DND-41 (cell line): ENCODE data around the gene KIF2C.

Experiments
- ATAC-seq: fragments of 200-7000 bp; cut with Tn5 transposase; 3 replicates; pipeline ENCODE4 v1.9.1; 2021; ENCODE audit warnings: low read depth; ENCODE audit not compliant: insufficient read depth
- DNase-seq: peaks from one replicate; pipeline ENCODE4 v3.0.0-alpha.2; 2020
- H2AFZ ChIP-seq: 2 replicates; pipeline ENCODE4 v1.6.0; 2012; ENCODE audit warnings: low read depth, low read length
- H3K27ac ChIP-seq: 2 replicates; pipeline ENCODE4 v1.5.1; 2012; ENCODE audit warnings: low read length, inconsistent platforms
- H3K27me3 ChIP-seq: fragments of 200-600 bp; sonication (generic); 2 replicates; pipeline ENCODE4 v1.6.0; 2012; ENCODE audit warnings: low read length, mild to moderate bottlenecking, inconsistent platforms; ENCODE audit not compliant: insufficient read depth, poor library complexity
- H3K36me3 ChIP-seq: 2 replicates; pipeline ENCODE4 v1.5.1; 2012; ENCODE audit warnings: low read length, inconsistent platforms; ENCODE audit not compliant: insufficient read depth
- H3K4me1 ChIP-seq: 2 replicates; pipeline ENCODE4 v1.5.1; 2012; ENCODE audit warnings: mild to moderate bottlenecking, low read length; ENCODE audit not compliant: insufficient read depth
- H3K4me2 ChIP-seq: 2 replicates; pipeline ENCODE4 v1.6.0; 2012; ENCODE audit warnings: mild to moderate bottlenecking, moderate library complexity, low read length, inconsistent platforms; ENCODE audit not compliant: insufficient read depth
- H3K4me3 ChIP-seq, 2 experiments: fragments of 200-600 bp in 1 of 2; shearing (Covaris generic) in 1 of 2; 2 replicates each; pipeline ENCODE4 v1.5.1; 2012 to 2016; ENCODE audit warnings: inconsistent platforms in 2 of 2, low read length in 2 of 2, mild to moderate bottlenecking in 2 of 2, low read depth in 1 of 2, moderate library complexity in 1 of 2
- H3K79me2 ChIP-seq: 2 replicates; pipeline ENCODE4 v1.6.0; 2012; ENCODE audit warnings: low read length, inconsistent platforms; ENCODE audit not compliant: insufficient read depth
- H3K9ac ChIP-seq: 2 replicates; pipeline ENCODE4 v1.6.0; 2012; ENCODE audit warnings: low read depth, mild to moderate bottlenecking, inconsistent platforms, low read length, moderate library complexity
- H3K9me3 ChIP-seq: 2 replicates; pipeline ENCODE4 v1.5.1; 2012; ENCODE audit warnings: low read length, moderate library complexity, mild to moderate bottlenecking, inconsistent platforms; ENCODE audit not compliant: insufficient read depth, severe bottlenecking
- H4K20me1 ChIP-seq: 2 replicates; pipeline ENCODE4 v1.6.0; 2012; ENCODE audit warnings: low read length; ENCODE audit not compliant: insufficient read depth
- EZH2 ChIP-seq: IDR thresholded peaks from 3 replicates; pipeline ENCODE4 v1.6.1; 2012; ENCODE audit warnings: borderline replicate concordance, low read depth, mild to moderate bottlenecking, moderate library complexity, low read length, inconsistent platforms; ENCODE audit not compliant: severe bottlenecking
- TF ChIP-seq, protein P1 (sequence below): IDR thresholded peaks from 2 replicates; pipeline ENCODE4 v1.5.1; 2012; ENCODE audit warnings: borderline replicate concordance, low read length, moderate library complexity, mild to moderate bottlenecking; ENCODE audit not compliant: poor library complexity, severe bottlenecking; ENCODE audit errors: extremely low read depth

Gene KIF2C

DNA sequence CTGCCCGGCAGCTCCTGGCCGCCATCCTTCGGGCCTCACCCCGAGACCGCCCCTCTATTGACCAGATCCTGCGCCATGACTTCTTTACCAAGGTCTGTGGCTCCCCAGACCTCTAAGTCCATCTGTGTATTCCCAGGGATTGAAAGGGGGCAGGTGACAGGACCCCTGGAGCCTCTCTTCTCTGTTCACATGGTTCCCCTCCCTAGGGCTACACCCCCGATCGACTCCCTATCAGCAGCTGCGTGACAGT is 63.4 kb downstream of the KIF2C start:
- Histone ChIP-seq H4K20me1 (no peaks in the 10 kb centered on the region), H3K9me3 (no peaks in the 10 kb centered on the region), H3K4me2 (no peak overlapping the region), H3K4me1 (peaks cover 37% of the 10 kb centered on the region), H3K9ac (no peak overlapping the region), H3K36me3 (peaks cover 41% of the 10 kb centered on the region), H2AFZ (no peak overlapping the region), H3K27ac (no peak overlapping the region), H3K79me2 (no peaks in the 10 kb centered on the region), H3K4me3 (no peak overlapping the region), H3K27me3 (no peaks in the 10 kb centered on the region)
- no peak for DNase-seq
- ATAC-seq, result no peak
- TF ChIP-seq, protein P1, sequence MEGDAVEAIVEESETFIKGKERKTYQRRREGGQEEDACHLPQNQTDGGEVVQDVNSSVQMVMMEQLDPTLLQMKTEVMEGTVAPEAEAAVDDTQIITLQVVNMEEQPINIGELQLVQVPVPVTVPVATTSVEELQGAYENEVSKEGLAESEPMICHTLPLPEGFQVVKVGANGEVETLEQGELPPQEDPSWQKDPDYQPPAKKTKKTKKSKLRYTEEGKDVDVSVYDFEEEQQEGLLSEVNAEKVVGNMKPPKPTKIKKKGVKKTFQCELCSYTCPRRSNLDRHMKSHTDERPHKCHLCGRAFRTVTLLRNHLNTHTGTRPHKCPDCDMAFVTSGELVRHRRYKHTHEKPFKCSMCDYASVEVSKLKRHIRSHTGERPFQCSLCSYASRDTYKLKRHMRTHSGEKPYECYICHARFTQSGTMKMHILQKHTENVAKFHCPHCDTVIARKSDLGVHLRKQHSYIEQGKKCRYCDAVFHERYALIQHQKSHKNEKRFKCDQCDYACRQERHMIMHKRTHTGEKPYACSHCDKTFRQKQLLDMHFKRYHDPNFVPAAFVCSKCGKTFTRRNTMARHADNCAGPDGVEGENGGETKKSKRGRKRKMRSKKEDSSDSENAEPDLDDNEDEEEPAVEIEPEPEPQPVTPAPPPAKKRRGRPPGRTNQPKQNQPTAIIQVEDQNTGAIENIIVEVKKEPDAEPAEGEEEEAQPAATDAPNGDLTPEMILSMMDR, result no peak
- no peak for TF ChIP-seq EZH2

DNA sequence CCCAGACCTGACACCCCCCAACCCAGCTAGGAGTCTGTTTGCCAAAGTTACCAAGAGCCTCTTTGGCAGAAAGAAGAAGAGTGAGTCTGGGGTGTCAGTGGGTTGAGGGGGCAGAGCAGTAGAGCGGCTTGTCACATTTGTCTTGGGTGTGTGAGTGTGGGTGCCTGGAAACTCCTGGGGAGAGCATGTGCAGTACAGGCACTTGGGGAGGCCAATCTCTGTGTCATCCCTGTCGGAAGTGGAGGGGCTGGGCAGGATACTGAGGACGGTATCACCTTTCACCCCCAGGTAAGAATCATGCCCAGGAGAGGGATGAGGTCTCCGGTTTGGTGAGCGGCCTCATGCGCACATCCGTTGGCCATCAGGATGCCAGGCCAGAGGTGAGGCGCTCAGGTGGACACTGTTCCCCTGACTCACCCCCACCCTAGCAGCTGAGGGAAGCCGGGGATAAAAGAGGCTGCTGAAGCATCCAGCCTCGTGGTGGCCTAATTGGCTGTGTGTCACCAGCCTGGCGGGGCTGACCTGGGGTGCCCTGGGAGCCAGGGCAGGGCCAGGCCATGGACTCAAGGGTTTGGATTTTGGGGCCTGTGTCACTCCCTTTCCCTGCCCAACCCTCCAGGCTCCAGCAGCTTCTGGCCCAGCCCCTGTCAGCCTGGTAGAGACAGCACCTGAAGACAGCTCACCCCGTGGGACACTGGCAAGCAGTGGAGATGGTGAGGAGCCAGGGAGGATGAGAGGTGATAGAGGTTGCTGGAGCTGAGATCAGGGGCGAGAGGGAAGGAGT is 63.9 kb downstream of the KIF2C start:
- Histone ChIP-seq H3K4me2 (no peak overlapping the region), H3K4me1 (peaks cover 41% of the 10 kb centered on the region), H3K36me3 (peaks cover 41% of the 10 kb centered on the region), H3K27ac (no peak overlapping the region), H3K27me3 (no peaks in the 10 kb centered on the region), H3K79me2 (no peaks in the 10 kb centered on the region), H4K20me1 (no peaks in the 10 kb centered on the region), H3K9me3 (no peaks in the 10 kb centered on the region), H3K4me3 (no peak overlapping the region), H2AFZ (no peak overlapping the region), H3K9ac (no peak overlapping the region)
- ATAC-seq (no peak), DNase-seq (no peak)
- TF ChIP-seq EZH2, result no peak
- TF ChIP-seq, protein P1, result no peak

DNA sequence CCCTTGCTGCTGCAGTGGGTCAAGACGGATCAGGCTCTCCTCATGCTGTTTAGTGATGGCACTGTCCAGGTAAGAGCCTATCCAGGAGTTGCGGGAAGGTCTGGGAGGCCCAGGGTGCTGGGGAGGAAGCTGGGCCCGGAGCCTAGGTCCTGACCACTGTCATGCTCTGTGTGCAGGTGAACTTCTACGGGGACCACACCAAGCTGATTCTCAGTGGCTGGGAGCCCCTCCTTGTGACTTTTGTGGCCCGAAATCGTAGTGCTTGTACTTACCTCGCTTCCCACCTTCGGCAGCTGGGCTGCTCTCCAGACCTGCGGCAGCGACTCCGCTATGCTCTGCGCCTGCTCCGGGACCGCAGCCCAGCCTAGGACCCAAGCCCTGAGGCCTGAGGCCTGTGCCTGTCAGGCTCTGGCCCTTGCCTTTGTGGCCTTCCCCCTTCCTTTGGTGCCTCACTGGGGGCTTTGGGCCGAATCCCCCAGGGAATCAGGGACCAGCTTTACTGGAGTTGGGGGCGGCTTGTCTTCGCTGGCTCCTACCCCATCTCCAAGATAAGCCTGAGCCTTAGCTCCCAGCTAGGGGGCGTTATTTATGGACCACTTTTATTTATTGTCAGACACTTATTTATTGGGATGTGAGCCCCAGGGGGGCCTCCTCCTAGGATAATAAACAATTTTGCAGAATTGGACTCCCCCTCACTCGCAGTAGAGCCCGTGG is 65.8 kb downstream of the KIF2C start:
- no peak for TF ChIP-seq EZH2
- TF ChIP-seq, protein P1, result no peak
- H3K4me3 ChIP-seq, result no peak overlapping the region
- peaks cover 41% of the 10 kb centered on the region for H3K36me3 ChIP-seq
- no peak for DNase-seq
- H3K27me3 ChIP-seq, result no peaks in the 10 kb centered on the region
- ATAC-seq, result no peak
- H3K4me1 ChIP-seq, result peaks cover 49% of the 10 kb centered on the region
- no peaks in the 10 kb centered on the region for H3K9me3 ChIP-seq
- no peaks in the 10 kb centered on the region for H3K79me2 ChIP-seq
- no peak overlapping the region for H3K9ac ChIP-seq
- no peak overlapping the region for H3K4me2 ChIP-seq
- no peaks in the 10 kb centered on the region for H4K20me1 ChIP-seq
- no peak overlapping the region for H3K27ac ChIP-seq
- no peak overlapping the region for H2AFZ ChIP-seq
